Keratinocyte (primary cell): Measurements from ENCODE around the gene ZEB1. TPM values are rescaled to one million over a fixed set of nuclear protein-coding genes. Genes with fewer than 3 reads are reported as not detected.

Source experiments
- DNase-seq: peaks from one replicate; pipeline ENCODE4 v3.0.0-alpha.2; 2011; ENCODE audit warnings: low read depth, missing footprints, low spot score
- FAIRE-seq: peaks from 2 replicates; lab custom pipeline; 2011; peaks lifted over from hg19 to GRCh38; lab: Jason Lieb, UNC
- H2AFZ ChIP-seq: 2 replicates; pipeline ENCODE4 v1.6.0; 2012; ENCODE audit warnings: low read length, control low read depth, inconsistent platforms; ENCODE audit not compliant: control insufficient read depth
- H3K27ac ChIP-seq: 2 replicates; pipeline ENCODE4 v1.5.1; 2011; ENCODE audit warnings: low read length; ENCODE audit not compliant: control insufficient read depth, insufficient read depth
- H3K27me3 ChIP-seq: 3 replicates; pipeline ENCODE4 v1.6.0; 2011; ENCODE audit warnings: low read length; ENCODE audit not compliant: control insufficient read depth, insufficient read depth; ENCODE audit errors: extremely low read depth
- H3K36me3 ChIP-seq, 2 experiments: 2 replicates in 1 of 2; 3 replicates in 1 of 2; pipeline ENCODE4 v1.5.1; 2011; ENCODE audit warnings: low read length in 2 of 2, mild to moderate bottlenecking in 1 of 2; ENCODE audit not compliant: control insufficient read depth in 2 of 2, insufficient read depth in 2 of 2; ENCODE audit errors: extremely low read depth in 1 of 2
- H3K4me1 ChIP-seq: 3 replicates; pipeline ENCODE4 v1.5.1; 2011; ENCODE audit warnings: low read length; ENCODE audit not compliant: control insufficient read depth, insufficient read depth; ENCODE audit errors: extremely low read depth
- H3K4me2 ChIP-seq: 3 replicates; pipeline ENCODE4 v1.6.0; 2011; ENCODE audit warnings: low read depth, low read length; ENCODE audit not compliant: control insufficient read depth, insufficient read depth; ENCODE audit errors: extremely low read depth
- H3K4me3 ChIP-seq, 3 experiments: fragments of 200-600 bp in 1 of 3; sonication (generic) in 1 of 3; 2 replicates in 2 of 3; 3 replicates in 1 of 3; pipeline ENCODE4 v1.5.1; 2011 to 2016; ENCODE audit warnings: low read length in 3 of 3, mild to moderate bottlenecking in 3 of 3, control low read depth in 2 of 3, inconsistent platforms in 1 of 3, low read depth in 1 of 3, mixed read lengths in 1 of 3, mixed run types in 1 of 3, moderate library complexity in 1 of 3; ENCODE audit not compliant: control insufficient read depth in 2 of 3, insufficient read depth in 2 of 3; ENCODE audit errors: extremely low read depth in 1 of 3
- H3K79me2 ChIP-seq: 2 replicates; pipeline ENCODE4 v1.6.0; 2012; ENCODE audit warnings: low read length; ENCODE audit not compliant: control insufficient read depth, insufficient read depth
- H3K9ac ChIP-seq: 3 replicates; pipeline ENCODE4 v1.6.0; 2011; ENCODE audit warnings: low read length; ENCODE audit not compliant: control insufficient read depth, insufficient read depth; ENCODE audit errors: extremely low read depth
- H3K9me1 ChIP-seq: 3 replicates; pipeline ENCODE4 v1.6.0; 2011; ENCODE audit warnings: low read length; ENCODE audit not compliant: control insufficient read depth, insufficient read depth; ENCODE audit errors: extremely low read depth
- H3K9me3 ChIP-seq: 2 replicates; pipeline ENCODE4 v1.5.1; 2012; ENCODE audit warnings: low read depth, low read length; ENCODE audit not compliant: control insufficient read depth
- H4K20me1 ChIP-seq: 3 replicates; pipeline ENCODE4 v1.6.0; 2011; ENCODE audit warnings: low read length; ENCODE audit not compliant: control insufficient read depth, insufficient read depth; ENCODE audit errors: extremely low read depth
- CTCF ChIP-seq, 3 experiments: IDR thresholded peaks in 1 of 3; conservative IDR thresholded peaks in 1 of 3; optimal IDR thresholded peaks in 1 of 3; 2 replicates in 2 of 3; 3 replicates in 1 of 3; pipeline versions ENCODE3 to v1.5.1; 2011; ENCODE audit warnings: low read length in 3 of 3, mild to moderate bottlenecking in 3 of 3, moderate library complexity in 2 of 3, control low read depth in 1 of 3, inconsistent platforms in 1 of 3; ENCODE audit not compliant: insufficient read depth in 2 of 3; ENCODE audit errors: extremely low read depth in 1 of 3
- EZH2 ChIP-seq: IDR thresholded peaks from one replicate; pipeline ENCODE4 v1.6.1; 2012; ENCODE audit warnings: inconsistent platforms, mild to moderate bottlenecking, low read length, moderate library complexity
- dilution Hi-C: fragments of 300-500 bp; cut with MboI; formaldehyde crosslinking; loops from one replicate; pipeline ENCODE4 v1.7.0; 2020; ENCODE audit warnings: low sequenced_read_pairs; ENCODE audit not compliant: extremely low pct_ligation_motif_present
- polyA plus RNA-seq, 5 experiments: library from polyadenylated mRNA; depleted of rRNA in 3 of 5; stranded (reverse) in 3 of 5; stranded (forward) in 1 of 5; unstranded in 1 of 5; fragments of >200 nt; gene quantifications; 1 replicate in 1 of 5; 2 replicates in 3 of 5; 3 replicates in 1 of 5; pipeline versions ENCODE4 v1.2.1 to v1.2.3, GENCODE V29; 2011 to 2012; ENCODE audit warnings: missing spikeins in 2 of 5, low read depth in 1 of 5, low replicate concordance in 1 of 5

The ZEB1 gene
- polyA plus RNA-seq, 1 donor (not counting 4 experiments of a cell fraction or from before 2014, with no cell fraction given), result 0.96 TPM

GRCh38 chr10:31352436-31353226 is 33.6 kb downstream of the ZEB1 start:
- dilution Hi-C loops, result no loop called here
- H3K4me1 ChIP-seq, result peaks cover 18% of the 10 kb centered on the region
- FAIRE-seq (no peak), DNase-seq (no peak)
- no peak overlapping the region for H2AFZ ChIP-seq
- no peak overlapping the region for H3K4me2 ChIP-seq
- no peaks in the 10 kb centered on the region for H3K9me3 ChIP-seq
- no peaks in the 10 kb centered on the region for H3K36me3 ChIP-seq
- TF ChIP-seq CTCF (optimal IDR thresholded peaks at IDR 0.05 in 1 of 3, IDR thresholded peaks at IDR 0.05 in 1 of 3, conservative IDR thresholded peaks at IDR 0.05 in 1 of 3; ENCODE audit: extremely low read depth in 1 of 3, insufficient read depth in 2 of 3, low read length in 3 of 3) (no peak), EZH2 (no peak)
- no peaks in the 10 kb centered on the region for H3K79me2 ChIP-seq
- H4K20me1 ChIP-seq, result no peaks in the 10 kb centered on the region
- no peak overlapping the region for H3K4me3 ChIP-seq
- H3K9ac ChIP-seq, result no peak overlapping the region
- no peaks in the 10 kb centered on the region for H3K9me1 ChIP-seq
- no peaks in the 10 kb centered on the region for H3K27me3 ChIP-seq
- H3K27ac ChIP-seq, result no peak overlapping the region

GRCh38 chr10:31353574-31353973 is 34.6 kb downstream of the ZEB1 start:
- no peak overlapping the region for H2AFZ ChIP-seq
- H3K9me3 ChIP-seq, result no peaks in the 10 kb centered on the region
- peak; percentile 96 for FAIRE-seq
- H3K4me3 ChIP-seq, result peak overlapping the region in 1 of 3 experiments; percentile 26
- H3K9ac ChIP-seq, result no peak overlapping the region
- H3K79me2 ChIP-seq, result no peaks in the 10 kb centered on the region
- H3K9me1 ChIP-seq, result no peaks in the 10 kb centered on the region
- H3K27ac ChIP-seq, result peak overlapping the region; percentile 48
- H3K4me2 ChIP-seq, result peak overlapping the region; percentile 81
- H4K20me1 ChIP-seq, result no peaks in the 10 kb centered on the region
- dilution Hi-C loops, result no loop called here
- TF ChIP-seq EZH2 (no peak), CTCF (optimal IDR thresholded peaks at IDR 0.05 in 1 of 3, IDR thresholded peaks at IDR 0.05 in 1 of 3, conservative IDR thresholded peaks at IDR 0.05 in 1 of 3; ENCODE audit: extremely low read depth in 1 of 3, insufficient read depth in 2 of 3, low read length in 3 of 3) (no peak)
- peaks cover 18% of the 10 kb centered on the region for H3K4me1 ChIP-seq
- peak; percentile 50 for DNase-seq
- no peaks in the 10 kb centered on the region for H3K27me3 ChIP-seq
- no peaks in the 10 kb centered on the region for H3K36me3 ChIP-seq
